ENCODE data around the gene EFNA1. TPM values are rescaled to one million over a fixed set of nuclear protein-coding genes. Genes with fewer than 3 reads are reported as not detected.

EFNA1 gene
- total and polyA plus RNA-seq, 2 of the 13 experiments (the other 11 are each of a cell fraction or from before 2014, with no cell fraction given) = 81.8 to 874 TPM

DNA sequence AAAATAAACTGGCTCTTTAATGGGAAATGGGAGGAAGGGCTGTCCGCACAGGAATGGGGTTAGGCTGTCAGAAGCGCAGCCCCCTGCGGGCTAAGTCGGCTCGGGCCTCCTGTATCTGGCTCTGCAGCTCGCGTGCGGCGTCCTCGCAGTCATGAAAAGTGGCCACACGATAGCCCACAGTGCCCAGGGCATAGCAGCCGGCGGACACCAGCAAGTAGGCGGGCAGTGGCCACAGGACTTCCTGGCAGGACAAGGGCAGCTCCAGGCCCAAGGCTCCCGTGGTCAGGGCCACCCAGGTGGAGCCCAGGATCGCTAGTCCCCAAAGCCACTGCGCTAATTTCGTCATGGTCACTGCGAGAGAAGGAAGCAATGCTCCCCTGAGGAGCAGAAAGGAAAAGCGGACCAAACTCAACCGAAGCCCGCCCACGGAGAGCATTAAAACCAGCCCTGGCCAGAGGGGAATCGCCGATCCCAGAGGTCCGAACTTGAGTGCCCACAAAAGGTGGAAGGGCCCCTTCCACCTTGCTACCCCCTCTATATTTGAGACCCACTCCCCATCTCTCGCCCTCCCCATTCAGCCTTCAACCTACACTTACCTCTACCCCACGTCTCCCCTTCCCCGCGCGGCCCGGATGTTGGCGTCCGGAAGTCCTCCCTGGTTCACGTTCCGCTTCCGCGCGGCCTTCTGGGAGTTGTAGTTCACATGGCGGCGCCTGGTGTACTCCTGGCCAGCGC is 12.4 kb downstream of the EFNA1 start, which contains the start of gene DPM3 (continued):
- TF ChIP-seq, protein P1, sequence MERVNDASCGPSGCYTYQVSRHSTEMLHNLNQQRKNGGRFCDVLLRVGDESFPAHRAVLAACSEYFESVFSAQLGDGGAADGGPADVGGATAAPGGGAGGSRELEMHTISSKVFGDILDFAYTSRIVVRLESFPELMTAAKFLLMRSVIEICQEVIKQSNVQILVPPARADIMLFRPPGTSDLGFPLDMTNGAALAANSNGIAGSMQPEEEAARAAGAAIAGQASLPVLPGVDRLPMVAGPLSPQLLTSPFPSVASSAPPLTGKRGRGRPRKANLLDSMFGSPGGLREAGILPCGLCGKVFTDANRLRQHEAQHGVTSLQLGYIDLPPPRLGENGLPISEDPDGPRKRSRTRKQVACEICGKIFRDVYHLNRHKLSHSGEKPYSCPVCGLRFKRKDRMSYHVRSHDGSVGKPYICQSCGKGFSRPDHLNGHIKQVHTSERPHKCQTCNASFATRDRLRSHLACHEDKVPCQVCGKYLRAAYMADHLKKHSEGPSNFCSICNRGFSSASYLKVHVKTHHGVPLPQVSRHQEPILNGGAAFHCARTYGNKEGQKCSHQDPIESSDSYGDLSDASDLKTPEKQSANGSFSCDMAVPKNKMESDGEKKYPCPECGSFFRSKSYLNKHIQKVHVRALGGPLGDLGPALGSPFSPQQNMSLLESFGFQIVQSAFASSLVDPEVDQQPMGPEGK (CRISPR knock-in tag; IDR thresholded peaks at IDR 0.05) = peak; percentile 57
- TF ChIP-seq TBP (CRISPR knock-in tag; IDR thresholded peaks at IDR 0.05) (no peak), THAP11 (CRISPR knock-in tag; IDR thresholded peaks at IDR 0.05) (peak; percentile 100), PHF5A (CRISPR knock-in tag; IDR thresholded peaks at IDR 0.05; ENCODE audit: low read depth, unreplicated experiment) (peak; percentile 35), ZSCAN9 (CRISPR knock-in tag; IDR thresholded peaks at IDR 0.05; ENCODE audit: borderline replicate concordance) (no peak), SAP130 (CRISPR knock-in tag; IDR thresholded peaks at IDR 0.05; ENCODE audit: low read depth) (peak; percentile 75), ZNF121 (CRISPR knock-in tag; IDR thresholded peaks at IDR 0.05) (0 out of 2 replicates have a peak, but pooled peaks have one; percentile 5), ISL2 (CRISPR knock-in tag; IDR thresholded peaks at IDR 0.05) (0 out of 2 replicates have a peak, but pooled peaks have one; percentile 13), HOXA5 (CRISPR knock-in tag; IDR thresholded peaks at IDR 0.05) (no peak), ZNF782 (CRISPR knock-in tag; IDR thresholded peaks at IDR 0.05; ENCODE audit: borderline replicate concordance) (peak; percentile 72; the same call in 1 of the 2 replicates), POLR2G (IDR thresholded peaks at IDR 0.05; ENCODE audit: low read depth, low read length) (peak; percentile 71), ZNF737 (CRISPR knock-in tag; IDR thresholded peaks at IDR 0.05; ENCODE audit: borderline replicate concordance) (no peak), ELF1 (CRISPR knock-in tag; IDR thresholded peaks at IDR 0.05) (peak; percentile 92), RAD21 (CRISPR knock-in tag; IDR thresholded peaks at IDR 0.05) (no peak), SIN3A (IDR thresholded peaks at IDR 0.05; ENCODE audit: borderline replicate concordance, low read depth, low read length) (peak; percentile 37; the same call in 1 of the 2 replicates), JUNB (CRISPR knock-in tag; IDR thresholded peaks at IDR 0.05; ENCODE audit: borderline replicate concordance) (no peak), MEIS1 (CRISPR knock-in tag; IDR thresholded peaks at IDR 0.05; ENCODE audit: borderline replicate concordance) (no peak), FOXA3 (CRISPR knock-in tag; IDR thresholded peaks at IDR 0.05) (peak; percentile 53; the same call in 1 of the 2 replicates)
- TF ChIP-seq, protein P2, sequence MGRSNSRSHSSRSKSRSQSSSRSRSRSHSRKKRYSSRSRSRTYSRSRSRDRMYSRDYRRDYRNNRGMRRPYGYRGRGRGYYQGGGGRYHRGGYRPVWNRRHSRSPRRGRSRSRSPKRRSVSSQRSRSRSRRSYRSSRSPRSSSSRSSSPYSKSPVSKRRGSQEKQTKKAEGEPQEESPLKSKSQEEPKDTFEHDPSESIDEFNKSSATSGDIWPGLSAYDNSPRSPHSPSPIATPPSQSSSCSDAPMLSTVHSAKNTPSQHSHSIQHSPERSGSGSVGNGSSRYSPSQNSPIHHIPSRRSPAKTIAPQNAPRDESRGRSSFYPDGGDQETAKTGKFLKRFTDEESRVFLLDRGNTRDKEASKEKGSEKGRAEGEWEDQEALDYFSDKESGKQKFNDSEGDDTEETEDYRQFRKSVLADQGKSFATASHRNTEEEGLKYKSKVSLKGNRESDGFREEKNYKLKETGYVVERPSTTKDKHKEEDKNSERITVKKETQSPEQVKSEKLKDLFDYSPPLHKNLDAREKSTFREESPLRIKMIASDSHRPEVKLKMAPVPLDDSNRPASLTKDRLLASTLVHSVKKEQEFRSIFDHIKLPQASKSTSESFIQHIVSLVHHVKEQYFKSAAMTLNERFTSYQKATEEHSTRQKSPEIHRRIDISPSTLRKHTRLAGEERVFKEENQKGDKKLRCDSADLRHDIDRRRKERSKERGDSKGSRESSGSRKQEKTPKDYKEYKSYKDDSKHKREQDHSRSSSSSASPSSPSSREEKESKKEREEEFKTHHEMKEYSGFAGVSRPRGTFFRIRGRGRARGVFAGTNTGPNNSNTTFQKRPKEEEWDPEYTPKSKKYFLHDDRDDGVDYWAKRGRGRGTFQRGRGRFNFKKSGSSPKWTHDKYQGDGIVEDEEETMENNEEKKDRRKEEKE (IDR thresholded peaks at IDR 0.05) = no peak
- TF ChIP-seq, protein P3, sequence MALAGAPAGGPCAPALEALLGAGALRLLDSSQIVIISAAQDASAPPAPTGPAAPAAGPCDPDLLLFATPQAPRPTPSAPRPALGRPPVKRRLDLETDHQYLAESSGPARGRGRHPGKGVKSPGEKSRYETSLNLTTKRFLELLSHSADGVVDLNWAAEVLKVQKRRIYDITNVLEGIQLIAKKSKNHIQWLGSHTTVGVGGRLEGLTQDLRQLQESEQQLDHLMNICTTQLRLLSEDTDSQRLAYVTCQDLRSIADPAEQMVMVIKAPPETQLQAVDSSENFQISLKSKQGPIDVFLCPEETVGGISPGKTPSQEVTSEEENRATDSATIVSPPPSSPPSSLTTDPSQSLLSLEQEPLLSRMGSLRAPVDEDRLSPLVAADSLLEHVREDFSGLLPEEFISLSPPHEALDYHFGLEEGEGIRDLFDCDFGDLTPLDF (CRISPR knock-in tag; IDR thresholded peaks at IDR 0.05) = no peak
- TF ChIP-seq, protein P4, sequence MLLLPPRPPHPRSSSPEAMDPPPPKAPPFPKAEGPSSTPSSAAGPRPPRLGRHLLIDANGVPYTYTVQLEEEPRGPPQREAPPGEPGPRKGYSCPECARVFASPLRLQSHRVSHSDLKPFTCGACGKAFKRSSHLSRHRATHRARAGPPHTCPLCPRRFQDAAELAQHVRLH (CRISPR knock-in tag; IDR thresholded peaks at IDR 0.05; ENCODE audit: borderline replicate concordance, low read depth) = 0 out of 2 replicates have a peak, but pooled peaks have one; percentile 56
- TF ChIP-seq, protein P5, sequence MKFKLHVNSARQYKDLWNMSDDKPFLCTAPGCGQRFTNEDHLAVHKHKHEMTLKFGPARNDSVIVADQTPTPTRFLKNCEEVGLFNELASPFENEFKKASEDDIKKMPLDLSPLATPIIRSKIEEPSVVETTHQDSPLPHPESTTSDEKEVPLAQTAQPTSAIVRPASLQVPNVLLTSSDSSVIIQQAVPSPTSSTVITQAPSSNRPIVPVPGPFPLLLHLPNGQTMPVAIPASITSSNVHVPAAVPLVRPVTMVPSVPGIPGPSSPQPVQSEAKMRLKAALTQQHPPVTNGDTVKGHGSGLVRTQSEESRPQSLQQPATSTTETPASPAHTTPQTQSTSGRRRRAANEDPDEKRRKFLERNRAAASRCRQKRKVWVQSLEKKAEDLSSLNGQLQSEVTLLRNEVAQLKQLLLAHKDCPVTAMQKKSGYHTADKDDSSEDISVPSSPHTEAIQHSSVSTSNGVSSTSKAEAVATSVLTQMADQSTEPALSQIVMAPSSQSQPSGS (CRISPR knock-in tag; IDR thresholded peaks at IDR 0.05) = peak; percentile 59; the same call in 1 of the 2 replicates

Data from HepG2 (cell line).